GM23338 (cell line): ENCODE measurements around the gene GAP43. TPM values are rescaled to one million over a fixed set of nuclear protein-coding genes. Genes with fewer than 3 reads are reported as not detected.
A peak's percentile ranks its signal among the peaks of the same experiment; 100 is the strongest.

Source experiments
- ATAC-seq: fragments of 200-7000 bp; cut with Tn5 transposase; 3 replicates; pipeline ENCODE4 v1.9.1; 2020
- DNase-seq: peaks from one replicate; pipeline ENCODE4 v3.0.0-alpha.2; 2015; ENCODE audit warnings: low spot score
- H2AFZ ChIP-seq: fragments of 200-600 bp; sonication (generic); 2 replicates; pipeline ENCODE4 v1.8.0; 2016; ENCODE audit warnings: antibody characterized with exemption, mild to moderate bottlenecking, moderate library complexity
- H3F3A ChIP-seq: fragments of 200-600 bp; sonication (generic); replicated peaks from 2 replicates; pipeline ENCODE4 v1.8.0; 2017; ENCODE audit warnings: antibody characterized with exemption, mixed run types, low read depth
- H3K27ac ChIP-seq: fragments of 200-600 bp; sonication (generic); 2 replicates; pipeline ENCODE4 v1.6.1; 2016; ENCODE audit warnings: low read depth
- H3K27me3 ChIP-seq: fragments of 200-600 bp; sonication (generic); 2 replicates; pipeline ENCODE4 v1.8.0; 2016; ENCODE audit warnings: mild to moderate bottlenecking, mixed run types, moderate library complexity; ENCODE audit not compliant: insufficient read depth
- H3K36me3 ChIP-seq: fragments of 200-600 bp; sonication (generic); 2 replicates; pipeline ENCODE4 v1.8.0; 2016; ENCODE audit warnings: mild to moderate bottlenecking; ENCODE audit not compliant: insufficient read depth
- H3K4me1 ChIP-seq: fragments of 200-600 bp; sonication (generic); 2 replicates; pipeline ENCODE4 v1.8.0; 2016; ENCODE audit warnings: mild to moderate bottlenecking, moderate library complexity; ENCODE audit not compliant: insufficient read depth
- H3K4me2 ChIP-seq: fragments of 200-600 bp; sonication (generic); 2 replicates; pipeline ENCODE4 v1.7.1; 2017; ENCODE audit warnings: mixed run types
- H3K4me3 ChIP-seq: fragments of 200-600 bp; sonication (generic); 2 replicates; pipeline ENCODE4 v1.6.1; 2016; ENCODE audit warnings: mixed run types
- H3K79me2 ChIP-seq: fragments of 200-600 bp; sonication (generic); replicated peaks from 2 replicates; pipeline ENCODE4 v1.8.0; 2017; ENCODE audit warnings: mild to moderate bottlenecking; ENCODE audit not compliant: insufficient read depth
- H3K9me2 ChIP-seq: fragments of 200-600 bp; sonication (generic); 2 replicates; pipeline ENCODE4 v1.8.0; 2017; ENCODE audit not compliant: insufficient read depth
- H4K20me1 ChIP-seq: fragments of 200-600 bp; sonication (generic); replicated peaks from 2 replicates; pipeline ENCODE4 v1.8.0; 2017; ENCODE audit warnings: mild to moderate bottlenecking; ENCODE audit not compliant: insufficient read depth
- H3K27ac Mint-ChIP-seq: 2 replicates; pipeline ENCODE4 v1.8.0; 2020; ENCODE audit warnings: inconsistent platforms, mild to moderate bottlenecking, moderate library complexity, mixed read lengths
- H3K27me3 Mint-ChIP-seq: 3 replicates; pipeline ENCODE4 v1.8.0; 2022; ENCODE audit warnings: low read depth, mild to moderate bottlenecking, moderate library complexity, mixed read lengths, inconsistent platforms; ENCODE audit not compliant: insufficient read depth, poor library complexity
- H3K36me3 Mint-ChIP-seq: 3 replicates; pipeline ENCODE4 v1.8.0; 2021; ENCODE audit warnings: low read depth, mild to moderate bottlenecking, inconsistent platforms, moderate library complexity, mixed read lengths
- H3K4me1 Mint-ChIP-seq: 3 replicates; pipeline ENCODE4 v1.8.0; 2020; ENCODE audit warnings: mild to moderate bottlenecking, inconsistent platforms, mixed read lengths
- H3K4me3 Mint-ChIP-seq: 3 replicates; pipeline ENCODE4 v1.8.0; 2021; ENCODE audit warnings: moderate library complexity, mild to moderate bottlenecking, inconsistent platforms, mixed read lengths
- H3K9me3 Mint-ChIP-seq: 3 replicates; pipeline ENCODE4 v1.8.0; 2020; ENCODE audit warnings: moderate library complexity, mild to moderate bottlenecking, inconsistent platforms, mixed read lengths
- CREB1 ChIP-seq: fragments of 250-450 bp; sonication (Bioruptor Pico); IDR thresholded peaks from 2 replicates; pipeline ENCODE4 v1.5.0; 2020; ENCODE audit warnings: low read depth, mild to moderate bottlenecking, moderate library complexity
- CTCF ChIP-seq, 2 experiments: fragments of 200-600 bp in 1 of 2; sonication (generic) in 1 of 2; conservative IDR thresholded peaks; 2 replicates each; pipeline versions ENCODE4 v1.5.1 to v1.6.1; 2016 to 2017; ENCODE audit warnings: antibody characterized with exemption in 2 of 2, low read depth in 2 of 2, mild to moderate bottlenecking in 2 of 2, moderate library complexity in 1 of 2
- EZH2 ChIP-seq: fragments of 200-600 bp; sonication (generic); IDR thresholded peaks from one replicate; pipeline ENCODE4 v1.8.0; 2017; ENCODE audit warnings: antibody characterized with exemption, mild to moderate bottlenecking, low read depth; ENCODE audit not compliant: unreplicated experiment
- EZH2phosphoT487 ChIP-seq: fragments of 200-600 bp; sonication (generic); IDR thresholded peaks from one replicate; pipeline ENCODE4 v1.8.1; 2018; ENCODE audit warnings: antibody characterized with exemption; ENCODE audit not compliant: unreplicated experiment
- JUNB ChIP-seq: IDR thresholded peaks from one replicate; pipeline ENCODE4 v1.6.1; 2016; ENCODE audit warnings: antibody characterized with exemption; ENCODE audit not compliant: unreplicated experiment
- NANOG ChIP-seq: IDR thresholded peaks from 2 replicates; pipeline ENCODE4 v1.6.1; 2016; ENCODE audit warnings: antibody characterized with exemption, borderline replicate concordance
- POLR2AphosphoS5 ChIP-seq: IDR thresholded peaks from 2 replicates; pipeline ENCODE4 v1.6.1; 2016; ENCODE audit warnings: antibody characterized with exemption, low read depth
- STAT1 ChIP-seq: IDR thresholded peaks from one replicate; pipeline ENCODE4 v1.6.1; 2016; ENCODE audit warnings: antibody characterized with exemption; ENCODE audit not compliant: unreplicated experiment
- ZNF114 ChIP-seq: fragments of 250-450 bp; sonication (Bioruptor Pico); IDR thresholded peaks from 2 replicates; pipeline ENCODE4 v1.5.0; 2020; ENCODE audit warnings: mild to moderate bottlenecking, moderate library complexity
- ZNF331 ChIP-seq: fragments of 250-450 bp; sonication (Bioruptor Pico); IDR thresholded peaks from 2 replicates; pipeline ENCODE4 v1.5.0; 2020; ENCODE audit warnings: low read depth, mild to moderate bottlenecking, moderate library complexity
- ZNF462 ChIP-seq: fragments of 250-450 bp; sonication (Bioruptor Pico); IDR thresholded peaks from 2 replicates; pipeline ENCODE4 v1.5.0; 2020; ENCODE audit warnings: mild to moderate bottlenecking, moderate library complexity
- polyA plus RNA-seq: library from polyadenylated mRNA; unstranded; fragments of >200 nt; fragmentation: Nextera tagmentation; extraction: Ambion mirVana; gene quantifications from 2 replicates; pipeline ENCODE4 v1.2.1, GENCODE V29; 2016
- total RNA-seq: library from RNA; depleted of rRNA; stranded (reverse); fragments of >200 nt; shearing (Covaris generic); gene quantifications from 2 replicates; pipeline ENCODE4 v1.2.3, GENCODE V29; 2014
- TF ChIP-seq, protein P1 (sequence below): IDR thresholded peaks from 2 replicates; pipeline ENCODE4 v1.6.1; 2016; ENCODE audit warnings: antibody characterized with exemption
- TF ChIP-seq, protein P2 (sequence below): IDR thresholded peaks from one replicate; pipeline ENCODE4 v1.6.1; 2018; ENCODE audit warnings: antibody characterized with exemption; ENCODE audit not compliant: unreplicated experiment

Gene GAP43
- total and polyA plus RNA-seq, 2 experiments from 2014 or later, result 16.1 to 48.1 TPM

- Histone ChIP-seq H3F3A (no peaks in the 10 kb centered on the region), H4K20me1 (no peaks in the 10 kb centered on the region), H3K9me2 (no peaks in the 10 kb centered on the region), H3K36me3 (no peaks in the 10 kb centered on the region), H2AFZ (peak overlapping the region; percentile 48; the same call in 1 of the 2 replicates), H3K27ac (no peak overlapping the region), H3K4me3 (no peak overlapping the region), H3K4me1 (peaks cover 7% of the 10 kb centered on the region; the same call in 1 of the 2 replicates), H3K4me2 (no peak overlapping the region), H3K79me2 (no peaks in the 10 kb centered on the region), H3K27me3 (no peaks in the 10 kb centered on the region)
- H3K36me3 Mint-ChIP-seq, result no peaks in the 10 kb centered on the region
- no peaks in the 10 kb centered on the region for H3K9me3 Mint-ChIP-seq
- no peak for DNase-seq
- ATAC-seq, result no peak
- peaks cover 2% of the 10 kb centered on the region for H3K27me3 Mint-ChIP-seq
- no peak overlapping the region for H3K4me3 Mint-ChIP-seq
- TF ChIP-seq POLR2AphosphoS5, result no peak
- no peak for TF ChIP-seq NANOG
- TF ChIP-seq JUNB, result no peak
- TF ChIP-seq ZNF114 (CRISPR knock-in tag), result no peak
- no peak for TF ChIP-seq ZNF462
- TF ChIP-seq STAT1, result no peak
- TF ChIP-seq ZNF331 (CRISPR knock-in tag), result no peak
- TF ChIP-seq, protein P1, sequence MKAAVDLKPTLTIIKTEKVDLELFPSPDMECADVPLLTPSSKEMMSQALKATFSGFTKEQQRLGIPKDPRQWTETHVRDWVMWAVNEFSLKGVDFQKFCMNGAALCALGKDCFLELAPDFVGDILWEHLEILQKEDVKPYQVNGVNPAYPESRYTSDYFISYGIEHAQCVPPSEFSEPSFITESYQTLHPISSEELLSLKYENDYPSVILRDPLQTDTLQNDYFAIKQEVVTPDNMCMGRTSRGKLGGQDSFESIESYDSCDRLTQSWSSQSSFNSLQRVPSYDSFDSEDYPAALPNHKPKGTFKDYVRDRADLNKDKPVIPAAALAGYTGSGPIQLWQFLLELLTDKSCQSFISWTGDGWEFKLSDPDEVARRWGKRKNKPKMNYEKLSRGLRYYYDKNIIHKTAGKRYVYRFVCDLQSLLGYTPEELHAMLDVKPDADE, result no peak
- no peak for TF ChIP-seq EZH2
- TF ChIP-seq, protein P2, sequence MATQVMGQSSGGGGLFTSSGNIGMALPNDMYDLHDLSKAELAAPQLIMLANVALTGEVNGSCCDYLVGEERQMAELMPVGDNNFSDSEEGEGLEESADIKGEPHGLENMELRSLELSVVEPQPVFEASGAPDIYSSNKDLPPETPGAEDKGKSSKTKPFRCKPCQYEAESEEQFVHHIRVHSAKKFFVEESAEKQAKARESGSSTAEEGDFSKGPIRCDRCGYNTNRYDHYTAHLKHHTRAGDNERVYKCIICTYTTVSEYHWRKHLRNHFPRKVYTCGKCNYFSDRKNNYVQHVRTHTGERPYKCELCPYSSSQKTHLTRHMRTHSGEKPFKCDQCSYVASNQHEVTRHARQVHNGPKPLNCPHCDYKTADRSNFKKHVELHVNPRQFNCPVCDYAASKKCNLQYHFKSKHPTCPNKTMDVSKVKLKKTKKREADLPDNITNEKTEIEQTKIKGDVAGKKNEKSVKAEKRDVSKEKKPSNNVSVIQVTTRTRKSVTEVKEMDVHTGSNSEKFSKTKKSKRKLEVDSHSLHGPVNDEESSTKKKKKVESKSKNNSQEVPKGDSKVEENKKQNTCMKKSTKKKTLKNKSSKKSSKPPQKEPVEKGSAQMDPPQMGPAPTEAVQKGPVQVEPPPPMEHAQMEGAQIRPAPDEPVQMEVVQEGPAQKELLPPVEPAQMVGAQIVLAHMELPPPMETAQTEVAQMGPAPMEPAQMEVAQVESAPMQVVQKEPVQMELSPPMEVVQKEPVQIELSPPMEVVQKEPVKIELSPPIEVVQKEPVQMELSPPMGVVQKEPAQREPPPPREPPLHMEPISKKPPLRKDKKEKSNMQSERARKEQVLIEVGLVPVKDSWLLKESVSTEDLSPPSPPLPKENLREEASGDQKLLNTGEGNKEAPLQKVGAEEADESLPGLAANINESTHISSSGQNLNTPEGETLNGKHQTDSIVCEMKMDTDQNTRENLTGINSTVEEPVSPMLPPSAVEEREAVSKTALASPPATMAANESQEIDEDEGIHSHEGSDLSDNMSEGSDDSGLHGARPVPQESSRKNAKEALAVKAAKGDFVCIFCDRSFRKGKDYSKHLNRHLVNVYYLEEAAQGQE, result no peak
- TF ChIP-seq CREB1 (CRISPR knock-in tag), result no peak
- no peak for TF ChIP-seq CTCF (conservative IDR thresholded peaks at IDR 0.05; ENCODE audit: low read depth in 2 of 2)
- TF ChIP-seq EZH2phosphoT487, result no peak
- H3K27ac Mint-ChIP-seq, result no peak overlapping the region
- peaks cover 14% of the 10 kb centered on the region for H3K4me1 Mint-ChIP-seq
Measured at GRCh38 chr3:115693868-115694267, 70.6 kb downstream of the GAP43 start.
